ENCODE results near the gene TESK2. TPM values are rescaled to one million over a fixed set of nuclear protein-coding genes. Genes with fewer than 3 reads are reported as not detected.

The TESK2 gene
- total and polyA plus RNA-seq, 2 of the 13 experiments (the other 11 are each of a cell fraction or from before 2014, with no cell fraction given) = 5.5 to 9.6 TPM

GRCh38 chr1:45314266-45314665 is 176.7 kb downstream of the TESK2 start:
- H3K79me2 ChIP-seq (ENCODE audit: insufficient read depth, low read length) = no peaks in the 10 kb centered on the region
- no peaks in the 10 kb centered on the region for H3K9me3 ChIP-seq (ENCODE audit: low read length)
- in situ Hi-C loops (cut with HindIII; ENCODE audit: extremely low pct_ligation_motif_present, low pct_unique_long_range_greater_than_20kb) = no loop called here
- BruUV-seq (replicated peaks) = no TSS peak
- H3K4me3 ChIP-seq (replicated peaks in 1 of 3; ENCODE audit: insufficient read depth in 1 of 3, low read depth in 2 of 3, low read length in 3 of 3) = no peak overlapping the region
- no peak for ATAC-seq
- no peak overlapping the region for H3K4me2 ChIP-seq (ENCODE audit: low read depth, low read length)
- H3K9ac ChIP-seq (ENCODE audit: insufficient read depth, low read depth, low read length) = no peak overlapping the region
- peaks cover 6% of the 10 kb centered on the region for H3K4me1 ChIP-seq (ENCODE audit: insufficient read depth, low read length)
- FAIRE-seq = no peak
- 44% methylated on average over 3 of the region's 3 CpGs for WGBS (ENCODE audit: low lambda C conversion rate)
- H3K27me3 ChIP-seq (ENCODE audit: control insufficient read depth in 1 of 2, insufficient read depth in 2 of 2, low read length in 2 of 2) = peaks cover 0 to 2% of the 10 kb centered on the region in 2 experiments; a peak in 1 of 5 replicates
- H3K27ac ChIP-seq (ENCODE audit: extremely low read length, insufficient read depth, low read length) = no peak overlapping the region
- no peaks in the 10 kb centered on the region for H4K20me1 ChIP-seq (ENCODE audit: insufficient read depth, low read length)
- intact Hi-C loops (cut with micrococcal nuclease; ENCODE audit: unreplicated experiment) = no loop called here
- TF ChIP-seq PRDM4 (CRISPR knock-in tag; IDR thresholded peaks at IDR 0.05; ENCODE audit: borderline replicate concordance) = no peak
- no peak for TF ChIP-seq NFAT5 (CRISPR knock-in tag; IDR thresholded peaks at IDR 0.05)
- TF ChIP-seq MAFF (IDR thresholded peaks at IDR 0.05; ENCODE audit: low read depth, low read length) = peak; percentile 55; the same call in 1 of the 2 replicates
- TF ChIP-seq ZNF770 (CRISPR knock-in tag; IDR thresholded peaks at IDR 0.05) = no peak
- no peak for TF ChIP-seq ZNF567 (CRISPR knock-in tag; IDR thresholded peaks at IDR 0.05; ENCODE audit: borderline replicate concordance)
- TF ChIP-seq CREB1 (IDR thresholded peaks at IDR 0.05) = no peak
- TF ChIP-seq CREB1 (CRISPR knock-in tag; IDR thresholded peaks at IDR 0.05) = no peak
- no peak for TF ChIP-seq CREM (IDR thresholded peaks at IDR 0.05)
- TF ChIP-seq CREM (CRISPR knock-in tag; IDR thresholded peaks at IDR 0.05) = no peak
- TF ChIP-seq MAFK (conservative IDR thresholded peaks at IDR 0.05 in 1 of 2, IDR thresholded peaks at IDR 0.05 in 1 of 2; ENCODE audit: low read length in 2 of 2) = peak; percentile 45 to 71; a peak in 3 of 4 replicates
- H2AFZ ChIP-seq (ENCODE audit: low read length) = no peak overlapping the region
- POLR2A ChIA-PET = interaction anchor here (0.8 to 2.8 kb wide), 3 partner anchors 9 to 25 kb away, joined by 3 to 9 read pairs (median 4); partner anchors contain the start of genes MUTYH and TOE1
- CTCF ChIA-PET (ENCODE audit: low intra/inter-chr PET ratio, low total read pairs) = no interaction called here
- H3K36me3 ChIP-seq (replicated peaks in 1 of 2; ENCODE audit: control insufficient read depth in 1 of 2, insufficient read depth in 2 of 2, low read length in 2 of 2) = no peaks in the 10 kb centered on the region
- no peak for DNase-seq (ENCODE audit: low spot score)
